HL-60/S4 (cell line): ENCODE data around the gene B3GALNT1.
"Not testable (repeated sequence)": the region's sequence is repeated elsewhere in the genome, so short reads cannot be mapped to it uniquely, and the experiment has no call there.

Experiments used
- in situ Hi-C: fragments of 300-500 bp; cut with MboI; formaldehyde crosslinking; loops from 2 replicates; pipeline ENCODE4 v1.14.3; 2022; ENCODE audit warnings: low sequenced_read_pairs

Gene B3GALNT1

GRCh38 chr3:161034913-161035550, 70.1 kb downstream of the B3GALNT1 start:
- in situ Hi-C loops: not testable (repeated sequence)
